Psoas muscle (tissue), 8 donors: ENCODE results near the gene SLC26A5. TPM values are rescaled to one million over a fixed set of nuclear protein-coding genes. Genes with fewer than 3 reads are reported as not detected.

Source experiments
- ATAC-seq, 4 donors: fragments of 200-7000 bp; cut with Tn5 transposase; one replicate each; pipeline ENCODE4 v1.9.1; 2020; ENCODE audit warnings: moderate library complexity in 3 of 4, mild to moderate bottlenecking in 2 of 4
- DNase-seq, 2 donors: peaks; one replicate each; pipeline ENCODE4 v3.0.0-alpha.2; 2020
- H3K27ac ChIP-seq: fragments of 200-600 bp; one replicate; pipeline ENCODE4 v1.8.0; 2022
- H3K27me3 ChIP-seq, 3 donors: fragments of 200-600 bp in 1 of 3; one replicate each; pipeline versions ENCODE4 v1.6.1 to v1.8.0; 2013 to 2022; ENCODE audit warnings: low read length in 2 of 3, mild to moderate bottlenecking in 2 of 3, moderate library complexity in 1 of 3; ENCODE audit not compliant: insufficient read depth in 3 of 3
- H3K36me3 ChIP-seq, 2 donors: fragments of 200-600 bp in 1 of 2; one replicate each; pipeline versions ENCODE4 v1.6.1 to v1.8.0; 2013 to 2022; ENCODE audit warnings: low read depth in 1 of 2, mild to moderate bottlenecking in 1 of 2, moderate library complexity in 1 of 2; ENCODE audit not compliant: insufficient read depth in 1 of 2
- H3K4me1 ChIP-seq: fragments of 200-600 bp; one replicate; pipeline ENCODE4 v1.8.0; 2022
- H3K4me3 ChIP-seq: fragments of 200-600 bp; one replicate; pipeline ENCODE4 v1.8.0; 2022; ENCODE audit warnings: mild to moderate bottlenecking
- H3K9me3 ChIP-seq: fragments of 200-600 bp; one replicate; pipeline ENCODE4 v1.8.0; 2022
- CTCF ChIP-seq: fragments of 200-600 bp; IDR thresholded peaks from one replicate; pipeline ENCODE4 v1.8.0; 2022; ENCODE audit warnings: antibody characterized with exemption
- WGBS, 3 donors: extraction: QIAGEN DNeasy Blood & Tissue Kit; methylation state at CpG; one replicate each; pipeline versions ENCODE4 v1.1.6 to v1.1.7; 2013; 5-methylcytosine and 5-hydroxymethylcytosine counted together
- intact Hi-C, 2 donors: fragments of 100-400 bp; cut with DNase I; formaldehyde crosslinking; loops; one replicate each; pipeline versions ENCODE4 v1.11.0 to v1.14.2; 2022
- polyA plus RNA-seq, 3 donors: library from polyadenylated mRNA; stranded (reverse); fragments of 200-250 nt; gene quantifications; one replicate each; pipeline ENCODE4 v1.2.3, GENCODE V29; 2013
- total RNA-seq, 4 donors: library from RNA; stranded (reverse); fragmentation: NEBNext Ultra II Directional in 2 of 4; extraction: Animal tissue kit (Norgen Biotek cat#: 25700) in 2 of 4; gene quantifications; one replicate each; pipeline versions ENCODE4 v1.2.1 to v1.2.4, GENCODE V29; 2021 to 2023
- donor health status: healthy with polysubstance abuse.
- donor health status: DM: no; HTN: no; CAD: no; lungs with moderate emphysema.
- donor health status: Bipolar disorder and iron deficiency.
- donor health status: healthy.
- donor health status: DM: yes; HTN: yes; CAD: no.
- donor health status: DM: no; HTN: no; CAD: no.
- donor health status: DM: no; HTN: no; CAD: no.
- donor health status: DM: yes; HTN: yes; CAD: no.

Gene SLC26A5
- total and polyA plus RNA-seq, 7 donors = not detected

GRCh38 chr7:103445228-103446048 lies 569 bp downstream of the SLC26A5 start:
- Histone ChIP-seq H3K4me1 (no peaks in the 10 kb centered on the region), H3K4me3 (peak overlapping the region; percentile 45), H3K27me3 (peaks cover 0 to 66% (median 12%) of the 10 kb centered on the region in 3 donors), H3K36me3 (no peaks in the 10 kb centered on the region), H3K9me3 (no peaks in the 10 kb centered on the region), H3K27ac (no peak overlapping the region)
- 2% methylated on average over 43 to 48 of the region's 48 CpGs for WGBS, 3 donors
- intact Hi-C loops = no loop called here
- DNase-seq (no peak), ATAC-seq (no peak)
- TF ChIP-seq CTCF = no peak

- no peak overlapping the region for H3K27ac ChIP-seq
- DNase-seq (no peak), ATAC-seq (no peak)
- H3K4me1 ChIP-seq = no peaks in the 10 kb centered on the region
- peaks cover 0 to 24% (median 0%) of the 10 kb centered on the region in 3 donors for H3K27me3 ChIP-seq
- intact Hi-C loops = no loop called here
- H3K9me3 ChIP-seq = no peaks in the 10 kb centered on the region
- no peak overlapping the region for H3K4me3 ChIP-seq
- no peak for TF ChIP-seq CTCF
- 92 to 96% (median 92%) methylated on average over 8 of the region's 8 CpGs for WGBS, 3 donors
- no peaks in the 10 kb centered on the region for H3K36me3 ChIP-seq
These were observed 6.3 kb downstream of the SLC26A5 start for GRCh38 chr7:103439661-103440060.

GRCh38 chr7:103437623-103438022 lies 8.4 kb downstream of the SLC26A5 start:
- ATAC-seq = no peak
- H3K36me3 ChIP-seq = no peaks in the 10 kb centered on the region
- DNase-seq = no peak
- H3K4me1 ChIP-seq = no peaks in the 10 kb centered on the region
- no peak overlapping the region for H3K4me3 ChIP-seq
- intact Hi-C loops = no loop called here
- H3K27me3 ChIP-seq = peaks cover 0 to 6% (median 0%) of the 10 kb centered on the region in 3 donors
- WGBS, 3 donors = 36 to 84% (median 74%) methylated on average over 1 of the region's 1 CpG
- no peaks in the 10 kb centered on the region for H3K9me3 ChIP-seq
- H3K27ac ChIP-seq = no peak overlapping the region
- TF ChIP-seq CTCF = no peak

GRCh38 chr7:103432712-103433111 lies 13.3 kb downstream of the SLC26A5 start:
- no peak for ATAC-seq
- no peak for DNase-seq
- Histone ChIP-seq H3K4me3 (no peak overlapping the region), H3K4me1 (no peaks in the 10 kb centered on the region), H3K9me3 (no peaks in the 10 kb centered on the region), H3K27me3 (no peaks in the 10 kb centered on the region), H3K36me3 (no peaks in the 10 kb centered on the region), H3K27ac (no peak overlapping the region)
- 70 to 79% (median 77%) methylated on average over 1 of the region's 1 CpG for WGBS, 3 donors
- no peak for TF ChIP-seq CTCF
- intact Hi-C loops = no loop called here
